ENCODE results near the gene ADCY9. TPM values are rescaled to one million over a fixed set of nuclear protein-coding genes. Genes with fewer than 3 reads are reported as not detected.

The ADCY9 gene
- polyA plus RNA-seq, 1 donor: 19.3 TPM

GRCh38 chr16:4123616-4124300 is 7.5 kb upstream of the ADCY9 start:
- DNase-seq: no peak

GRCh38 chr16:4120176-4120575 is 3.9 kb upstream of the ADCY9 start:
- no peak for DNase-seq

- no peak for DNase-seq
Measured at GRCh38 chr16:4117250-4117578, 972 bp upstream of the ADCY9 start.

- DNase-seq: no peak
Measured at GRCh38 chr16:4115949-4116318, 308 bp downstream of the ADCY9 start.

- peak; percentile 68 for DNase-seq
Measured at GRCh38 chr16:4115209-4115948, 863 bp downstream of the ADCY9 start.

GRCh38 chr16:4114257-4115208 is 1.7 kb downstream of the ADCY9 start:
- DNase-seq: no peak

GRCh38 chr16:4113358-4114256 is 2.6 kb downstream of the ADCY9 start:
- no peak for DNase-seq

GRCh38 chr16:4111748-4112696 is 4.2 kb downstream of the ADCY9 start:
- DNase-seq: no peak

GRCh38 chr16:4110680-4111079 is 5.6 kb downstream of the ADCY9 start:
- DNase-seq: no peak

- DNase-seq: no peak
Measured at GRCh38 chr16:4110065-4110464, 6.2 kb downstream of the ADCY9 start.

- DNase-seq: no peak
Measured at GRCh38 chr16:4109250-4109736, 6.9 kb downstream of the ADCY9 start.

- DNase-seq: no peak
Measured at GRCh38 chr16:4106516-4106915, 9.7 kb downstream of the ADCY9 start.

- no peak for DNase-seq
Measured at GRCh38 chr16:4105848-4106247, 10.4 kb downstream of the ADCY9 start.

- DNase-seq: no peak
Measured at GRCh38 chr16:4103745-4104144, 12.5 kb downstream of the ADCY9 start.

- no peak for DNase-seq
Measured at GRCh38 chr16:4101421-4102219, 14.6 kb downstream of the ADCY9 start.

GRCh38 chr16:4098501-4098900 is 17.7 kb downstream of the ADCY9 start:
- DNase-seq: no peak

GRCh38 chr16:4097826-4098240 is 18.4 kb downstream of the ADCY9 start:
- no peak for DNase-seq

- DNase-seq: no peak
Measured at GRCh38 chr16:4096509-4096908, 19.7 kb downstream of the ADCY9 start.

GRCh38 chr16:4094127-4094773 is 22.0 kb downstream of the ADCY9 start:
- no peak for DNase-seq
